ENCODE data around the gene ZDHHC22. TPM values are rescaled to one million over a fixed set of nuclear protein-coding genes. Genes with fewer than 3 reads are reported as not detected.

The ZDHHC22 gene
- total and polyA plus RNA-seq, 4 donors, result 5.6 to 47.3 (median 28.4) TPM

GRCh38 chr14:77088219-77088618, 53.4 kb downstream of the ZDHHC22 start:
- H3K27ac ChIP-seq (ENCODE audit: low read depth, low read length), result no peak overlapping the region
- H3K4me3 ChIP-seq (ENCODE audit: low read depth, low read length), result no peak overlapping the region
- no peaks in the 10 kb centered on the region for H3K36me3 ChIP-seq (ENCODE audit: control insufficient read depth, insufficient read depth, low read length)
- peaks cover 10% of the 10 kb centered on the region for H3K4me1 ChIP-seq (ENCODE audit: control insufficient read depth, insufficient read depth, low read length)
- no peaks in the 10 kb centered on the region for H3K27me3 ChIP-seq (ENCODE audit: control insufficient read depth, insufficient read depth, low read length)
- 57% methylated on average over 3 of the region's 5 CpGs for WGBS (ENCODE audit: insufficient coverage)
- DNase-seq (ENCODE audit: low read depth in 4 of 6, low spot score in 6 of 6), result no peak
- no peaks in the 10 kb centered on the region for H3K9me3 ChIP-seq (ENCODE audit: control insufficient read depth, insufficient read depth, low read length)

- no peaks in the 10 kb centered on the region for H3K27me3 ChIP-seq (ENCODE audit: control insufficient read depth, insufficient read depth, low read length)
- 62% methylated on average over 3 of the region's 3 CpGs for WGBS (ENCODE audit: insufficient coverage)
These were observed 54.0 kb downstream of the ZDHHC22 start for GRCh38 chr14:77087631-77088030.

GRCh38 chr14:77086951-77087350, 54.6 kb downstream of the ZDHHC22 start:
- Histone ChIP-seq H3K27ac (ENCODE audit: low read depth, low read length) (no peak overlapping the region), H3K9me3 (ENCODE audit: control insufficient read depth, insufficient read depth, low read length) (no peaks in the 10 kb centered on the region), H3K36me3 (ENCODE audit: control insufficient read depth, insufficient read depth, low read length) (no peaks in the 10 kb centered on the region), H3K4me1 (ENCODE audit: control insufficient read depth, insufficient read depth, low read length) (peaks cover 10% of the 10 kb centered on the region), H3K4me3 (ENCODE audit: low read depth, low read length) (no peak overlapping the region), H3K27me3 (ENCODE audit: control insufficient read depth, insufficient read depth, low read length) (no peaks in the 10 kb centered on the region)
- 80% methylated on average over 1 of the region's 6 CpGs for WGBS (ENCODE audit: insufficient coverage)
- DNase-seq (ENCODE audit: low read depth in 4 of 6, low spot score in 6 of 6), result peak in 1 of 6 donors; percentile 28

More at GRCh38 chr14:77087631-77088030, 54.0 kb downstream of the ZDHHC22 start:
- Histone ChIP-seq H3K36me3 (ENCODE audit: control insufficient read depth, insufficient read depth, low read length) (no peaks in the 10 kb centered on the region), H3K27ac (ENCODE audit: low read depth, low read length) (no peak overlapping the region), H3K4me1 (ENCODE audit: control insufficient read depth, insufficient read depth, low read length) (peaks cover 10% of the 10 kb centered on the region), H3K9me3 (ENCODE audit: control insufficient read depth, insufficient read depth, low read length) (no peaks in the 10 kb centered on the region), H3K4me3 (ENCODE audit: low read depth, low read length) (no peak overlapping the region)
- DNase-seq (ENCODE audit: low read depth in 4 of 6, low spot score in 6 of 6), result no peak

GRCh38 chr14:77086017-77086727, 55.4 kb downstream of the ZDHHC22 start:
- Histone ChIP-seq H3K4me3 (ENCODE audit: low read depth, low read length) (no peak overlapping the region), H3K4me1 (ENCODE audit: control insufficient read depth, insufficient read depth, low read length) (peaks cover 10% of the 10 kb centered on the region), H3K36me3 (ENCODE audit: control insufficient read depth, insufficient read depth, low read length) (no peaks in the 10 kb centered on the region), H3K27me3 (ENCODE audit: control insufficient read depth, insufficient read depth, low read length) (no peaks in the 10 kb centered on the region), H3K9me3 (ENCODE audit: control insufficient read depth, insufficient read depth, low read length) (no peaks in the 10 kb centered on the region), H3K27ac (ENCODE audit: low read depth, low read length) (peak overlapping the region; percentile 37)
- DNase-seq (ENCODE audit: low read depth in 4 of 6, low spot score in 6 of 6), result peak in 2 of 6 donors; percentile 70 to 91
- WGBS (ENCODE audit: insufficient coverage), result no CpG with 5 or more reads among the region's 3 CpGs

- H3K27ac ChIP-seq (ENCODE audit: low read depth, low read length), result peak overlapping the region; percentile 44
These were observed 56.1 kb downstream of the ZDHHC22 start for GRCh38 chr14:77085538-77085937.

GRCh38 chr14:77084985-77085384, 56.6 kb downstream of the ZDHHC22 start:
- no peak overlapping the region for H3K4me3 ChIP-seq (ENCODE audit: low read depth, low read length)

More at GRCh38 chr14:77085538-77085937, 56.1 kb downstream of the ZDHHC22 start:
- no peaks in the 10 kb centered on the region for H3K36me3 ChIP-seq (ENCODE audit: control insufficient read depth, insufficient read depth, low read length)
- H3K4me3 ChIP-seq (ENCODE audit: low read depth, low read length), result no peak overlapping the region
- no CpG with 5 or more reads among the region's 4 CpGs for WGBS (ENCODE audit: insufficient coverage)
- H3K27me3 ChIP-seq (ENCODE audit: control insufficient read depth, insufficient read depth, low read length), result no peaks in the 10 kb centered on the region
- peaks cover 10% of the 10 kb centered on the region for H3K4me1 ChIP-seq (ENCODE audit: control insufficient read depth, insufficient read depth, low read length)
- no peaks in the 10 kb centered on the region for H3K9me3 ChIP-seq (ENCODE audit: control insufficient read depth, insufficient read depth, low read length)
- DNase-seq (ENCODE audit: low read depth in 4 of 6, low spot score in 6 of 6), result peak in 2 of 6 donors; percentile 59 to 89

DNA sequence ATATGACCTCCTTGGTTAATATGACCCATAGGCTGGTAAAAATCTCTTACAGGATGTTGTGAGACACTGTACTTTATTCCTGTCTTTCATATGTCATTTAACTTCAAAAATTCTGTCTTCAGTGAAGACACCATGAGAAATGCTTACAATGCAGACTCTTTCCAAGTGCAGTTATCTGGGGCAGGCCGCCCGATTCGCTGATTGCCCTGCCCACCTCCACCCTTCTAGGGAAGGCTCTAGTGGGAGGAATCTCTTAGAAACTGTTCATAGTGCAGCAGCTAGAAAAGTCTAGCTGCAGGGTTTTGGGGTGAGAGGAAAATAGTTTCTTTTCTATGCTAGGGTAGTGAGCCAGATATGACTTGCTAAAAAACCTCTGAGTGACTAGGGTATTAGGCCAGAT, 58.5 kb downstream of the ZDHHC22 start:
- no CpG with 5 or more reads among the region's 3 CpGs for WGBS (ENCODE audit: insufficient coverage)
- peaks cover 10% of the 10 kb centered on the region for H3K4me1 ChIP-seq (ENCODE audit: control insufficient read depth, insufficient read depth, low read length)
- H3K4me3 ChIP-seq (ENCODE audit: low read depth, low read length), result no peak overlapping the region
- no peak for DNase-seq (ENCODE audit: low read depth in 4 of 6, low spot score in 6 of 6)
- no peak overlapping the region for H3K27ac ChIP-seq (ENCODE audit: low read depth, low read length)
- H3K9me3 ChIP-seq (ENCODE audit: control insufficient read depth, insufficient read depth, low read length), result peaks cover 2% of the 10 kb centered on the region
- H3K27me3 ChIP-seq (ENCODE audit: control insufficient read depth, insufficient read depth, low read length), result no peaks in the 10 kb centered on the region
- no peaks in the 10 kb centered on the region for H3K36me3 ChIP-seq (ENCODE audit: control insufficient read depth, insufficient read depth, low read length)

More at GRCh38 chr14:77084985-77085384, 56.6 kb downstream of the ZDHHC22 start:
- Histone ChIP-seq H3K4me1 (ENCODE audit: control insufficient read depth, insufficient read depth, low read length) (peaks cover 10% of the 10 kb centered on the region), H3K36me3 (ENCODE audit: control insufficient read depth, insufficient read depth, low read length) (no peaks in the 10 kb centered on the region), H3K27me3 (ENCODE audit: control insufficient read depth, insufficient read depth, low read length) (no peaks in the 10 kb centered on the region), H3K27ac (ENCODE audit: low read depth, low read length) (peak overlapping the region; percentile 44), H3K9me3 (ENCODE audit: control insufficient read depth, insufficient read depth, low read length) (peaks cover 2% of the 10 kb centered on the region)
- DNase-seq (ENCODE audit: low read depth in 4 of 6, low spot score in 6 of 6), result peak in 1 of 6 donors; percentile 39
- WGBS (ENCODE audit: insufficient coverage), result 34% methylated on average over 3 of the region's 5 CpGs

GRCh38 chr14:77082356-77082755, 59.2 kb downstream of the ZDHHC22 start:
- WGBS (ENCODE audit: insufficient coverage), result no CpG with 5 or more reads among the region's 3 CpGs
- peaks cover 10% of the 10 kb centered on the region for H3K4me1 ChIP-seq (ENCODE audit: control insufficient read depth, insufficient read depth, low read length)
- no peaks in the 10 kb centered on the region for H3K27me3 ChIP-seq (ENCODE audit: control insufficient read depth, insufficient read depth, low read length)
- H3K9me3 ChIP-seq (ENCODE audit: control insufficient read depth, insufficient read depth, low read length), result peaks cover 2% of the 10 kb centered on the region
- H3K27ac ChIP-seq (ENCODE audit: low read depth, low read length), result no peak overlapping the region
- no peak for DNase-seq (ENCODE audit: low read depth in 4 of 6, low spot score in 6 of 6)
- H3K4me3 ChIP-seq (ENCODE audit: low read depth, low read length), result no peak overlapping the region
- no peaks in the 10 kb centered on the region for H3K36me3 ChIP-seq (ENCODE audit: control insufficient read depth, insufficient read depth, low read length)

Data from spinal cord (tissue), 10 donors.